Stromal cell of bone marrow (primary cell): ENCODE data around the gene TCERG1L.

Experiments used
- DNase-seq: peaks from one replicate; pipeline ENCODE4 v3.0.0-alpha.2; 2012; ENCODE audit warnings: low read depth

TCERG1L gene

GRCh38 chr10:131314799-131315198 lies 3.3 kb upstream of the TCERG1L start:
- DNase-seq: no peak

GRCh38 chr10:131314148-131314547 lies 2.6 kb upstream of the TCERG1L start:
- no peak for DNase-seq

DNA sequence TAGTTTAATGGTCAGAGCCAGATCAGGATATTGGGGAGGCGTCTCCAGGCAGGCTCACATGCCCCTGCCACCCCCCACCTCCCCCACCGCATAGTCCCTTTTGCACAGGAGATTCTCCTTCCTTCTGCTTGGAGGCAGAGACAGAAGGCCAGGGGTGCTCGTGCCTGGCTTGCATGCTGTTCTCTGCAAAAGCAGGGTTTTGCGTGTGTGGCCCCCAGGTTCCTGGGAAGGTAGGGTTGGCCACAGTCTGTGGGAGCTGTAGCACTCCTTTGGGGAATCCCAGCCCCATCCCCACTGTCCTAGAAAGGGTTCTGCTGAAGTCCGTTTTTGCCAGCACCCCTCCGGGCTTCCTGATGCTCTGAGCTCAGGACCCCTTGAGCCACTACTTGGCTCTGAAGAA lies 1.9 kb upstream of the TCERG1L start:
- DNase-seq: no peak

GRCh38 chr10:131312478-131312836 lies 936 bp upstream of the TCERG1L start:
- no peak for DNase-seq

DNA sequence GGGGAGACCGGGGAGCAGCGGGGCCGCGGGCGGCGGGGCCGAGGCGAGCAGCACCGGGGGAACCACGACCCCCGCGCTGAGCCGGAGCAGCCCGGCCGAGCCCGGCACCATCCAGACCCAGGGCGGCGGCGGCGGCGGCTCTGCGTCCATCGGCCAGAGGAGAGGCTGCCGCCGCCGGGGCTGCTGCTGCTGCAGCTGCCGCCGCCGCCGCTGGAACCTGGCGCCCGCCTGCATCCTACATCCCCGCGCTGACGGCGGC lies 190 bp downstream of the TCERG1L start:
- no peak for DNase-seq

- no peak for DNase-seq
These were observed 745 bp downstream of the TCERG1L start for GRCh38 chr10:131310551-131311401.

DNA sequence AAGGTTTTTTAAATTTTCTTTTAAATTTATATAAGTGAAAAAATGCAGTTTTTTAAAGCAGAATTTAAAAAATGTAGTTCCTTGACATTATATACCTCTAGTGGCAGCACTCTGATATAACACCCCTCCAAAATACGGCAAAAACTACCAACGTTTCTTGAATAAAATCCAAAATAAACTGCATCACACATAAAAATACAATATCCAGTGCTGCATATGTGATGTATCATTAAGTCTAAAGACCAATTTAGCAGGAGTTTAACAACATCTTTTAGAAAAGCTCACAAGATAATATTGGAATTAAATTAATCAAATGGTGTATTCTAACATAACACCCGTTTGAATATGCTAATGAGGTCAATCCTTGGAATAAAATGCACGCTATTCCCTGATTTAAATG lies 1.4 kb downstream of the TCERG1L start:
- no peak for DNase-seq

DNA sequence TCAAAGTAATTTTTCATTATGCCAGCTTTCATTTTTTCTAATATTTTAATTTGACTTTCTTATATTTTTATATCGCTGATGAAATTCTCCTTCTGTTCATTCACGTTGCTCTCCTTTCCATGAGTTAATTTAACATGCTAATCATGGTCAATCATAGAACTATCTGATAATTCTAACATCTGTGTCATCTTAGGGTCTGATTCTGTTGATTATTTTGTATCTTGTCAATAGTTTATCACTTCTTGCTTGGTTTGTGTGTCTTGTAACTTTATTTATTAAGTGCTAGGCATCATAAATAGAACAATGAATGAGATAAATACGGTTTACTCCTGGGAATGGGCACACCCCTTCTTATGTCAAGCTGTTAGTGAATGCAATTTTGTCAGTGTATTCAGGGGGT lies 11.0 kb downstream of the TCERG1L start:
- DNase-seq: no peak

DNA sequence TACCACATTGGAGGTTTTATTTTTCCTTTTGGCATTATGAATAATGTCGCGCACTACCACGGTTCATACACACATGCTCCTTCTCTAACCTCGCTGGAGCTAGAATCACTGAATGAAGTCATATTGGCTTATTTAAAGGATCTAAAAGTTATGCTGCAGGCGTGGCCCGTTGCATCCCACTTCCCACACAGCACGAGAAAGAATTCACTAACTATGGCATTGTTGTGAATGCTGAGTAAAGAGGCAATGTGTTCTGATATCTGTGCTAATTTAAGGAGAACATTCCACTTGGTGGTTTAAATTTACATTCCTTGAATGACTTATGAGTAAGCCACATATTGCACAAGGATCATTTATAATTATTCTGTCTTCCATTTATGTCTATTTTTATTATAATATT lies 20.7 kb downstream of the TCERG1L start:
- DNase-seq: no peak

GRCh38 chr10:131288648-131289047 lies 22.9 kb downstream of the TCERG1L start:
- DNase-seq: no peak

DNA sequence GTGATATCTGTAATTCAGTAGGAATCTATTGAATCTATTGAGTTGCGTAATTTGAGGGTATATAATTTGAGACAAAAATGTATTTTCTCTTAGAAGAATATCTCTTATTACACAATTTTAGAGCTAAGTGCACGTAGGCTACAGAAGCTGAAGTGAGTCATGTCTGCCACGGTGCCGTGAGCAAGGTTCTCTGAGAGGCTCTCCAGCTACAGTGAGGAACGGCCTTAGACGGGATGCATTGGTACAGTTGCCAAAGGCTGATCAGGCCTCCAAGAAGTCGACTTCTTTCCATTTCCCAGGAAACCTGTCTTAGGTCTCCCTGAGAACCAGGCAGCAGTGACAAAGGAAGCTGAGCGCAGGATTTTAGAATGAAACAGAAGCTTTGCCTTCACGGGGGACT lies 28.6 kb downstream of the TCERG1L start:
- DNase-seq: no peak

- DNase-seq: no peak
These were observed 31.4 kb downstream of the TCERG1L start for GRCh38 chr10:131280101-131280500.

- DNase-seq: no peak
These were observed 32.0 kb downstream of the TCERG1L start for GRCh38 chr10:131279516-131279915.

GRCh38 chr10:131277969-131278368 lies 33.6 kb downstream of the TCERG1L start:
- no peak for DNase-seq

- DNase-seq: no peak
These were observed 34.2 kb downstream of the TCERG1L start for GRCh38 chr10:131277278-131277677.

GRCh38 chr10:131275691-131276090 lies 35.8 kb downstream of the TCERG1L start:
- DNase-seq: no peak

- DNase-seq: no peak
These were observed 36.6 kb downstream of the TCERG1L start for GRCh38 chr10:131274883-131275282.

DNA sequence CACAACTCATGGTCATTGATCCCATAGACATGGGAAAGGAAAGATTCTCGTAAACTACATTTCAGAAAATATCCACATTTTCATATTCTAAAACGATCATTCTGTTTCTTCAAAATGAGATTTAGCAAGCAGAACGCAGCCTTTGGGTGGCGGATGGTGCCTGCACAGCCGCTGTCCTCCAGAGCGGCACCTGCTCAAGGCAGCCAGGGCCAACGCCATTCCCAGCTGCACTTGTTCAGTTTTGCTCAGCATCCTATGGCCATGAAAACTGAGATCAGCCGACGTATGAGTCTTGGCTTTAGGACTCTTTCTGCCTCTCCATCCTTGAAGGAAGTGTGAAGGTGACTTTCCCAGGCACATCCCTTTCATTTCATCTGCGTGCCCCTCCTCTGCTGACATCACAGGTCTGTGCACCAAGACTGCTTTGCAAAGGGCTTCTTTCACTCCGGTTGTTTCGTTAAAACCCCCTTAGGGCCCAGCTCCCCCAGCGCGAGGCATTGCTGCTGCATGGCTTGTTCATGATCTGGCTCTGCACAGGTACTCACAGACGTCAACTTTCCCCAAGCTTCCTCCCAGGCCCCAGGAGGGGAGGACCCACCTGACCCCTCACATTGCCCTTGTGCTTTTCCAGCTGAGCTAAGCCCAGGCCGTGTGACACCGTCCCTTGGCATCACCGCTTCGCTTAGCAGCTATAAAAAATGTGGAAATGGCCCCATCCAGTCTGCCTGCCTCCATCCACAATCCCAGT lies 37.2 kb downstream of the TCERG1L start:
- no peak for DNase-seq

DNA sequence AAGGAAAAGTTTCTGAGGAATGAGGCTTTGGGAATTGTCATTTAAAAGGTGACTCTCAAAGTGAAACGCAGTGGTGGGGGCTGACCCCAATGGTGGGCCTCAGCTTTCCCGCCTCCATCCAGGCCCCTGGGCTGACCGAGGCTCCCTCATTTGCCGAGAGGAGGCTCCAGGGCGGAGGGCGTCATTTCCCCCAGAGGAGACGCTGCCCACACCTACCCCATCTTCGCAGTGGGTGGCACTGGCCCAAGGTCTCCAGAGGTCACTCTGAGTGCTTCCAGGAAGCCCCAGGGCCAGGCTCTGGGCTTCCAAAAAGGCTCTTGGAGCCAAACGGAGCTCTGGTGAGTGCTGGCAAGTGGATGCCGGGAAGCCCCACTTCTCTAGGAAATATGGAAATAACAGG lies 38.0 kb downstream of the TCERG1L start:
- DNase-seq: no peak

- DNase-seq: no peak
These were observed 38.5 kb downstream of the TCERG1L start for GRCh38 chr10:131272897-131273451.

DNA sequence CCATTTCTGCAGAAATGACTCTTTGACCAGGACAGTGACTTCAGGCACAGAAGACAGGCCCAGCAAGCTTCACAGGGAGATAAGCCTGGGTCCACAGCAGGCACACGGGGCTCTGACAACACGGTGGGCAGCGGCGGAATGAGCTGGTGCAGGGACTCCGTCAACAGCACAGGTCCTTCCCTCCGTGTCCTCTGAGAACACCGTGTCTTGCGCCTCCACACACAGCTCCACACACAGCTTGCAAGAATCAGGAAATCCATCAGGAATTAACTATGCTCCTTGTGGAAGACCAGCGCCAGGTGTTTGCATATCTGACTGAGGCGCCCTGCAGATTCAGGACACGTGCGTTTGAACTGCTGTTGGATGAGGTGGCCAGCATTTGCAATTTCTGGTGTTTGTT lies 39.6 kb downstream of the TCERG1L start:
- DNase-seq: no peak

DNA sequence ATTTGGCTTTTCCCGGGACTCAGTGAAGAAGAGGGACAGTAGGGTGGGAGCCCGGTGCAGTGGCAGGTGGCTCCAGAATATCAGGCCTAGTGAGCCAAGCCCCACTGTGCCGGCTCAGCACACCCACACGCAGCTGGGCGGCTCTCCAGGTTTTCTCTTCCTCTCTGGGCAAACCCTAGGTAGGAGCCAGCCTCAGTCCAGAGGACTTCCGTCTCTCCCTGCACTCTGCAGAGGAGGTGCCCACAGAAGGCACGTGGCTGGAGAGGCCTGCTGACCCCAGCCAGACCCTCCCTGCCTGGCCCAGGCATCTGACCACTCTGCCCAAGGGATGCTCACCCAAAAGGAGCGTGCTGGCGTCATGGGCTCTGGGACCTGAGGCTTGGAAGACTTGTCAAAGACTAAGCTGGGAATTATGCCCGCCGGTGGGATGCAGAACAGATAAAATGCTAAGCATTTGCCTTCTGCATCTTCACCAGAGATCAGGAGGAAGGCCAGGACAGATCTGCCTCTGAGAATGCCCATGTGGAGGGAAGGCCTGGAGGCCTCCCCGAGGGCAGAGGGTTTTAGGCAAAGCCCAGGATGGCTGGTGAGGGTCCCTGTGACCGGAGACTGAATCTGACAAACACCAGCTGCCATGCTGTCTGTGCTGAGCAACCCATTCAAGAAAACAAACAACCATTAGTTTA lies 40.2 kb downstream of the TCERG1L start:
- no peak for DNase-seq
